K562 (cell line): ENCODE measurements around the gene HBG1. TPM values are rescaled to one million over a fixed set of nuclear protein-coding genes. Genes with fewer than 3 reads are reported as not detected.

Source experiments
- CHD7 ChIP-seq: fragments of 200-600 bp; sonication (generic); IDR thresholded peaks from one replicate; pipeline ENCODE4 v1.6.1; 2012; ENCODE audit warnings: mild to moderate bottlenecking, low read depth, low read length, inconsistent platforms
- CTCFL ChIP-seq: IDR thresholded peaks from 2 replicates; pipeline ENCODE4 v1.6.1; 2011; ENCODE audit warnings: borderline replicate concordance, low read depth, mild to moderate bottlenecking, moderate library complexity, low read length; ENCODE audit not compliant: insufficient read depth, poor library complexity, severe bottlenecking
- E2F8 ChIP-seq: fragments of 450-650 bp; IDR thresholded peaks from 2 replicates; pipeline ENCODE4 v1.7.1; 2018; ENCODE audit warnings: mild to moderate bottlenecking, low read depth; ENCODE audit not compliant: partially characterized antibody
- EP300 ChIP-seq: IDR thresholded peaks from 2 replicates; pipeline ENCODE4 v1.6.1; 2012; ENCODE audit warnings: low read length, improper control_type of control experiment
- NR2C1 ChIP-seq, 2 experiments: fragments of 450-650 bp; IDR thresholded peaks; 2 replicates each; pipeline ENCODE4 v1.6.1; 2017; ENCODE audit warnings: mild to moderate bottlenecking in 2 of 2, antibody characterized with exemption in 1 of 2, inconsistent platforms in 1 of 2, missing compliant biosample characterization in 1 of 2, missing genetic modification characterization in 1 of 2
- ZNF79 ChIP-seq: fragments of 250-450 bp; sonication (Bioruptor Pico); IDR thresholded peaks from 2 replicates; pipeline ENCODE4 v1.4.0; 2020; ENCODE audit warnings: low read depth, mild to moderate bottlenecking, moderate library complexity
- polyA plus RNA-seq, 8 experiments: library from polyadenylated mRNA; depleted of rRNA in 4 of 8; stranded (reverse) in 5 of 8; unstranded in 3 of 8; fragments of >200 nt; fragmentation: Nextera tagmentation in 2 of 8; fragmentation: Illumina TruSeq in 1 of 8; extraction: Ambion mirVana in 2 of 8; extraction: Trizol in 1 of 8; gene quantifications; 2 replicates each; pipeline versions ENCODE4 v1.2.1 to v1.2.3, GENCODE V29; 2011 to 2014; ENCODE audit warnings: inconsistent platforms in 1 of 8, missing spikeins in 1 of 8
- total RNA-seq, 7 experiments: library from RNA; depleted of rRNA in 6 of 7; stranded (reverse); fragments of >200 nt in 6 of 7; fragmentation: Illumina TruSeq in 2 of 7; extraction: Trizol in 2 of 7; gene quantifications; 2 replicates each; pipeline versions ENCODE4 v1.2.1 to v1.2.3, GENCODE V29; 2011 to 2021; ENCODE audit warnings: low replicate concordance in 1 of 7

Gene HBG1
- total and polyA plus RNA-seq, 9 of the 15 experiments (the other 6 are each of a cell fraction or from before 2014, with no cell fraction given) = 1,066 to 16,338 (median 4,898) TPM

- no peak for TF ChIP-seq E2F8
- TF ChIP-seq ZNF79 (CRISPR knock-in tag) = no peak
- no peak for TF ChIP-seq CHD7
- no peak for TF ChIP-seq CTCFL
- peak; percentile 76 for TF ChIP-seq NR2C1 (IDR thresholded peaks at IDR 0.05)
- peak; percentile 92 for TF ChIP-seq NR2C1 (tag; IDR thresholded peaks at IDR 0.05)
- TF ChIP-seq EP300 = peak; percentile 29; the same call in 1 of the 2 replicates
Measured at GRCh38 chr11:5258543-5259262, 9.0 kb upstream of the HBG1 start (continued).
